ENCODE data around the gene FARS2. TPM values are rescaled to one million over a fixed set of nuclear protein-coding genes. Genes with fewer than 3 reads are reported as not detected.

Gene FARS2
- total and polyA plus RNA-seq, 2 of the 13 experiments (the other 11 are each of a cell fraction or from before 2014, with no cell fraction given): 15.4 to 26.0 TPM

GRCh38 chr6:5302995-5303622, 41.8 kb downstream of the FARS2 start (continued):
- peak; percentile 73; the same call in 1 of the 2 replicates for TF ChIP-seq ZBTB38 (CRISPR knock-in tag; IDR thresholded peaks at IDR 0.05)
- no peak for TF ChIP-seq ZNF879 (CRISPR knock-in tag; IDR thresholded peaks at IDR 0.05)
- peak; percentile 46; the same call in 1 of the 2 replicates for TF ChIP-seq MIER3 (CRISPR knock-in tag; IDR thresholded peaks at IDR 0.05; ENCODE audit: borderline replicate concordance)
- TF ChIP-seq ZNF687 (CRISPR knock-in tag; IDR thresholded peaks at IDR 0.05): peak; percentile 58
- TF ChIP-seq SALL1 (CRISPR knock-in tag; IDR thresholded peaks at IDR 0.05): peak; percentile 62; the same call in 1 of the 2 replicates
- TF ChIP-seq ZNF333 (CRISPR knock-in tag; IDR thresholded peaks at IDR 0.05; ENCODE audit: borderline replicate concordance): no peak
- TF ChIP-seq ZNF382 (CRISPR knock-in tag; IDR thresholded peaks at IDR 0.05; ENCODE audit: borderline replicate concordance): no peak
- no peak for TF ChIP-seq SNRNP70 (IDR thresholded peaks at IDR 0.05; ENCODE audit: low read depth, low read length)
- TF ChIP-seq HOXA3 (CRISPR knock-in tag; IDR thresholded peaks at IDR 0.05): peak; percentile 39; the same call in 1 of the 2 replicates
- peak; percentile 35; the same call in 1 of the 2 replicates for TF ChIP-seq ARID5B (CRISPR knock-in tag; IDR thresholded peaks at IDR 0.05)
- no peak for TF ChIP-seq DNMT3B (CRISPR knock-in tag; conservative IDR thresholded peaks at IDR 0.05)
- no peak for TF ChIP-seq ZNF234 (CRISPR knock-in tag; conservative IDR thresholded peaks at IDR 0.05)
- TF ChIP-seq HIVEP1 (CRISPR knock-in tag; IDR thresholded peaks at IDR 0.05): no peak
- TF ChIP-seq NR2F2 (IDR thresholded peaks at IDR 0.05; ENCODE audit: borderline replicate concordance, low read depth): no peak
- TF ChIP-seq MAFK (conservative IDR thresholded peaks at IDR 0.05 in 1 of 2, IDR thresholded peaks at IDR 0.05 in 1 of 2; ENCODE audit: low read length in 2 of 2): no peak
- TF ChIP-seq MXD3 (CRISPR knock-in tag; IDR thresholded peaks at IDR 0.05): peak; percentile 35; the same call in 1 of the 2 replicates
- no peak for TF ChIP-seq ZNF75D (CRISPR knock-in tag; IDR thresholded peaks at IDR 0.05; ENCODE audit: borderline replicate concordance)
- no peak; the same call in 1 of the 2 replicates for TF ChIP-seq ZNF276 (CRISPR knock-in tag; IDR thresholded peaks at IDR 0.05; ENCODE audit: low read depth)
- TF ChIP-seq ZNF350 (CRISPR knock-in tag; IDR thresholded peaks at IDR 0.05; ENCODE audit: borderline replicate concordance, low read depth): 0 out of 2 replicates have a peak, but pooled peaks have one; percentile 49
- TF ChIP-seq MXD4 (CRISPR knock-in tag; IDR thresholded peaks at IDR 0.05): peak; percentile 66; the same call in 1 of the 2 replicates

Measured in HepG2 (cell line).